Amygdala (tissue), 56 donors: ENCODE results near the gene FRMPD3.
"Not testable (repeated sequence)": the region's sequence is repeated elsewhere in the genome, so short reads cannot be mapped to it uniquely, and the experiment has no call there.

ENCODE experiments used
- DNase-seq, 56 donors: peaks; one replicate each; lab custom pipeline; 2025; lab: John Stamatoyannopoulos, UW

Gene FRMPD3

DNA sequence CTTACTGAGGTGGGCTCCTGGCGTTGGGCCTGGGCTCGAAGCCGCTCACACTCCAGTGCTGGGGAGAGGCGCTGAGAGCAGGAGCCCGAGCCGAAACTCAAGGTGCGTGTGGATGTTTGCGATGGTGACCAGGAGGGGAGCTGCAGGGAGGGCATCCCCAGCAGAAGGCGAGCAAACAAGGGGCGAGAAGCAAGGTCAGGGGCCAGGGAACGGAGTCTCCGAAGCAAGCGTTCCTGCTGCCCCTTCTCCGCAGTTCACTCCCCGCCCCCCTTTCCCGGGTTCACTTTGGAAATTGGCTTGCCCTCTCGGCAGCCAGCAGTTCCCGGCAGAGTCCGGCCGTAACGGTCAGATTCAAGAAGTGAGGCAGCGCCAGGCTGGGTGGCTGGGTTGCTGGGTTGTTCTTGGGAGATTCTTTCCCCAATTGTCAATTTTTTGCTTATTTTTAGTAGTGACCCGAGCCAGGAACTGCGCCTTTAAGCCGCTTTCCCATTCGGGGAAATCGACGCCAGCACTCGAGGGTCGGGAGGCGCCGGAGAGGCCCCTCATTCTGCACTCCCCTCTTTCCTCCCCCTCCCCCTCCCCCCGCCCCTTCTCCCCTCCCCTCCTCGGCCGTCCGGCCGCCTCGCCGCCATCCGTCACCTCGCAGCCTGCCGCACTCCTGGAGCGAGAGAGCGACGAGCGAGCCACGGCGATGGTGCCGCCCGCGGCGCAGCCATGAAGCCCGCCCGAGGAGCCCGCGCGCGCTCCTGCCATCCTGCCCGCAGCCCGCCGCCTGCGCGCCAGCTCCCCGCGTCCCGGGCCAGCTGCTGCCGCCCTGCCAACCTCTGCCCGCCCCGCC lies at the start of gene FRMPD3:
TSS of gene FRMPD3 (plus strand) at position 655 of the 838 bp plus-strand sequence. CDS start 76,937 bp downstream, outside the sequence.
- DNase-seq = peak in 5 of 56 donors; percentile 1 to 15 (median 5)

DNA sequence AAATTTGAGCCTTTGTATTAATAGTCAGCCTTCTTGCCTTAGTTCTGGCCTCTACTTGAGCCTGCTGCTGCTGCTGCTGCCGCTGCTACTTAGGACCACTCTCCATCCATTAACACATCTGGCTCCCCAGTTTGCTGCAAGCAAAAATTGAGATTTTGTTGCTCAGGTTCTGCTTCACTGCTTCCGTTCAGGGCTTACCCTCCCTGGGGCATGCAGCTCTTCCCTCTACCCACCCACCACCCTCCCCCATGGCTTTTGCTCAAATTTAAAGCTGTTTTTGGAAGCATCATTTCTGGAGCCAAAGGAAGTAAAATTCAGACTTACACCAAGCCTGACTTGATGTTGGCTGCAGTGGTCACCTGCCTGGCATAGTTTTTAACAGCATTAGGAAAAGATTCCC lies 28.9 kb upstream of the FRMPD3 start:
- DNase-seq = no peak

DNA sequence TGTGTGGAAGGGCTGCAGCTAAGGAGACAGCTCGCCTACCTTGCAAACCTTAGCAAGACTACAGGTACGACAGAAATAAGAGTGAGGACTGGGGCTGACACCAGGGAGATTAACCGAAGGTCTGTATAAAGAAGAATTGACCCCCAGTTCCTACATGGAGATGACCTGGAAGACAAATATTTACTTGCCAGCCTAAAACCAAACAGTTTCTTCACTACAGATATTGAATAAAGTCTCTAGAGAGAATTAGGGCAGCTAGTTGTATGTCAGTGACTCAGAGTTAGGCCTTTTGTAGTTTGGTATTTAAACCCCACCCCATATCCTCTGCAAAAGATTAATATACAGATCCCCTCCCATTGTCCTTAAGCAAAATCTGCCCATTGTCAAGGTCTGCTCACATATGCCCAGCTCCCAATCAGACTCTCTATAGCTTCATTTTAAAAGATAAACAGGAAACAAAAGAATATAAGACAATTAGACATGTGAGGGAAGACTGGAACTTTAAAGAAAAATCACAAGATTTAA lies 28.1 kb upstream of the FRMPD3 start:
- DNase-seq = no peak

DNA sequence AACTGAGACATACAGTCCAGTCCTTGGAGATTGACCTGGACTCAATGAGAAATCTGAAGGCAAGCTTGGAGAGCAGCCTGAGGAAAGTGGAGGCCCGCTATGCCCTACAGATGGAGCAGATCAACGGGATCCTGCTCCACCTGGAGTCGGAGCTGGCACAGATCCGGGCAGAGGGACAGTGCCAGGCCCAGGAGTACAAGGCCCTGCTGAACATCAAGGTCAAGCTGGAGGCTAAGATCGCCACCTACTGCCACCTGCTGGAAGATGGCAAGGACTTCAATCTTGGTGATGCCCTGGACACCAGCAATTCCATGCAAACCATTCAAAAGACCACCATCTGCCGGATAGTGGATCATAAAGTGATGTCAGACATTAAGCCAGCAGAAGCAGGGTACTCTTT lies 20.4 kb upstream of the FRMPD3 start:
- peak in 1 of 56 donors; percentile 2 for DNase-seq

DNA sequence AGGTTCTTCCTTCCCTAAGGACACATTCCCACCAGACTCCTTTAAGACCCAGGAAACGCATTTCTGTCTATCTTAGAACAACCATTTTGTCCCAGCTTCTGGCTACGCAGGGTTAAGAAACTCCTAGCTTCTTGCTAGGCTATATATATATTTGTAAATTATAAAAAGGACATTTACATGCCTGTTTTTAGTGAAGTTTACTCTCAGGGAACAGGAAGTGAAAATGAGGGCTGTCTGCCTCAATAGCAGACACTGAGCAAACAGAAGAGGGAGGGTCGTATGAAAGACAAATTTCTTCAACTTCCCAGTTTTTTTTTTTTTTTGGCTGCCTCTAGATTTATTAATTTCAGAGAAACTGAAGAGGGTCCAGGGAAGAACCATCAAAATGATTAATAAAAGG lies 9.3 kb upstream of the FRMPD3 start:
- DNase-seq = no peak

DNA sequence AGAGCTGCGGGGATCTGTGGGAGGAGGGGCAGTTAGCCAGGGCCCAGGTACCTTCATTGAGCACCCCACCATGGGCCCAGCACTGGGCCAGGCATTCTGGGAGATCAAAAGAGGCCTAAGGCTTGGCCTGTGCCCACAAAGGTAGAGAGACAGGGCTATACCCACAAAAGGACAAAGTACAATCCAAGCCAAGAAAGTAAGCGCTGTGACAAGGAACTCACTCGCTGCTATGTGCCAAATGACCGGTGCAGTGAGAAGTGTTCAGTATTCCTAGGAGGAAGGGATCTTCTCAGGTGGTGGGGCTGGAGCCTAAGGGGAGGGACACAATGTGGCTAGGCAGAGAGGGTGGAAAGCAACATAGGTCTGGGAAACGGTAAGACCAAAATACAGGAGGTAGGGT lies 8.8 kb upstream of the FRMPD3 start:
- no peak for DNase-seq

DNA sequence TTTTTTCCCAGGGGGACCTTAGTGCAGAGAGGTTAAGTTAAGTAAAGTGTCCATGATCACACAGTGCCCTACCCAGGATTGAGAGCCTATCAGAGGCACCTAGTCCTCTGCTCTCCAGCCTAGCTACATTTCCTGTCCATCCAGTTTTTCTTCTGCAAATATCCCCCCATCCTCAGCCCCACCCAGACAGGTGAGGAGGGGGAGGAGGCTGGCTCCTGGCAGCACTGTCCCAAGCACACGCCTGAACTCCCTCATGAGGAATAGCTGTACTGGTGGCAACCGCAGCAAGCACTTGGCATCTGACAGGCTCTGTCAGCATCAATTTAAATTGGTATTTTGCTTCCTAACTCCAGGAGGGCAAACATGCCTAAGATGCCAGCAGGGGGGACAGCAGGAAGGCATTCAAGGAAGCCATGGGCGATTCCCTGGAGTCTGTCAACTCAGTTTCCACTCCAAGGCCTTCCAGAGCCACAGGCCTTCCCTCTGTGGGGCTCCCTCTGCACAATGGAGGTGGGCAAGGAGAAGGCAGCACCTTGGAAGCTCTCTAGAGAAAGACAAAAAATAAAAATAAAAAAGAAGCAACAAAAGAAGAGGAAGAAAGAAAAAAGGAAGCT lies 6.4 kb upstream of the FRMPD3 start:
- no peak for DNase-seq

DNA sequence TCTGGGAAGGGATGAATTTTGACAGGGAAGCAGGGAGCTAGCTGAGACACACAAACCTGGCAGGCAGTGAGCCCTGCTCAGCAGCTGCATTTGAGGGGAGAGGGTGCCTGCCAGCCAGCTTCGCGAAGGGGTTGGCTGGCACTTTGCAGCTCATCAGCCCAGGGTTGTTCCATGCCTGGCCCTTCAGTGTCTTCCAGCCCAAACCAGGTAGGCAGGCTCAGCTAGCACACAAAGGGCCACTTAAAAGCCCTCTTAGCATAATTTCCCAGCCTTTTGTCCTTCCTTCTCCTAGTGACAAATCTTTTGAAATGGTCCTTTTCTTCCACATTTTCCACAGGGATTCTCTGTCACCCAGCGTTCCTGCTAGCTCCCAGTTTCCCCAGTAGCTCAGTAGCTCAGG lies 4.3 kb upstream of the FRMPD3 start:
- DNase-seq = no peak

DNA sequence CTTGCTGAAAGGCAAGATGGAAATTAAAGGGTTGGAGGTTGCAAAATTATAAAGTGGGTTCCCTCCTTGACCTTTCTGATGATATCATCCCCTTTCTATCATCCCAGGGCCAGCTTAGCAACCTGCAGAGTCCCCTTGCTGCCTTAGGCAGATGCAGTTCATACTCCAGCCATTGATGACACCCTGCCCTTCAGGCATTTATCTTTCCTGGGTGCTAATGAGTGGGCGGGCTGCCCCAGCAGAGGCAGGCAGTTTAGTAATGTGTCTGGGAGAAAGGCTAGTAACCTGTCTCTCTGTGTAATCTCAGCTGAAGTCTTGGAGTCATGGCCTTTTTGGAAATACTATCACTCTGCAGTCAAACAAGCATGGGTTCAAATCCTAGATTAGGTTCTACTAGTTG lies 3.8 kb upstream of the FRMPD3 start:
- DNase-seq = no peak

DNA sequence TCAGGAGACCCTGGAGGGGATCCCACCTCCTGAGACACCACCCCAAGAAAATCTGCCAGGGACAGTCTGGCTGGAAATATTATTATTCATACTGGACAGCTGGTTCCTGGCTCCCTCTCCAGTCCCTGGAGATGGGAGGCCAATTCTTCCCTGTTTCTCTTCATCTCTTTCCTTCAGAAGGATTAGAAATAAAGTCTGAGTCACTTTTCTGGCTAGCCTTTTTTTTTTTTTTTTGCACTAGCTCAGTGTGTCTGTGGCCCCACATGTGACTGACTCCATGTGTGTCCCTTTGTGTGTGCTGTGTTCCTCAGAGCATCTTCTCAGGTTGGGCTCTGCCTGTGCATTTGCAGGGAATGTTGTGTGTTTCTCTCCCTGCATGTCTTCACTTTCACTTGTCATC lies 1.8 kb upstream of the FRMPD3 start:
- no peak for DNase-seq

DNA sequence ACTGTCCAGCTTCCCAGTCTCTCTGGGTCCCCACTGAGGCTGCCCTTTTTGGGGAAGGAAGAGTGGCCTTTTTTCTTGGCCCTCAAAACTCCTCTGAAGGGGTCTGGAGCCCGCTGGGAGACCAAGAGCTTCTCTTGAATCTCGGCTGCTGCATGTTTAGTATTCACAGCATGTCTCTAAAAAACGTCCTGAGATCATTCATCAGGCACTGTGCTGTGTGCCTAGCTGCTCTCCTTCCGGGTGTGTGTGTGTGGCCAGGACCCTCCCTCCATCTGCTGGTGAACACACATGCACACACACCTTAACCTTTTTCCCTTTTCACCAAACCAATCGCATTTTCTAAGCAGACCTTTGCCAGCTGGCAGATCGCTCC lies 841 bp upstream of the FRMPD3 start:
- DNase-seq = peak in 1 of 56 donors; percentile 33

DNA sequence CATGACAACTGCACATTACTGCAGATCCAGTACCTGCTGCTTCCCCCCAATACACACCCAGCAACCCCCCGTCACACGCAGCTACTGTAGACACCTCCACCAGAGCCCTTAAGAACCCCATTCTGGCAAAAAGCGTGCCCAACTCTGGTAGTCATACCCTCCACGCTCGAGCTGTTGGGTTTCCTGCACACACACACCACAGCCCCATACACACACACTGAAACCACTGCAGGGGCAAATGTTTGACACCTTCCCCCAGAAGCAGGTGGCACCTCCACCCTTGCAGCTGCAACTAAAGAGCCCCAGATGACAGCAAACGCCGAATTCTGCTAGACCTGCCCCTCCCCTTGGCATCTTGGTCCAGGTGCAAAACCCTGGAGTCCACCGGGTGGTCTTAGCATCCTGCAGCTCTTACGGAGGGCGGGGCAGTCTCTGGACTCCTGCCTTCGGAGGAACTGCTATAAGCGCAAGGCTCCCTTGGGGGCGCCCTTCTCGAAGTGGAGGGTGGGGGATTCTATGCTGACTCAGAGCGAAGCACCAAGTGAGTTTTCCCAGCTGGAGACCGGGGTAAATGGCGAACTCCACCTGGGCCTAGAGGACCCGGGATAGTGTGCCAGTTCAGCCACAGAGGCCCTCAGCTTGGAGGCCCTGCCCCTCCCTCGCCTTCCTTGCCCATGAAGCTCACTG lies 1.5 kb downstream of the FRMPD3 start:
- DNase-seq = peak in 12 of 56 donors; percentile 0 to 20 (median 3)

DNA sequence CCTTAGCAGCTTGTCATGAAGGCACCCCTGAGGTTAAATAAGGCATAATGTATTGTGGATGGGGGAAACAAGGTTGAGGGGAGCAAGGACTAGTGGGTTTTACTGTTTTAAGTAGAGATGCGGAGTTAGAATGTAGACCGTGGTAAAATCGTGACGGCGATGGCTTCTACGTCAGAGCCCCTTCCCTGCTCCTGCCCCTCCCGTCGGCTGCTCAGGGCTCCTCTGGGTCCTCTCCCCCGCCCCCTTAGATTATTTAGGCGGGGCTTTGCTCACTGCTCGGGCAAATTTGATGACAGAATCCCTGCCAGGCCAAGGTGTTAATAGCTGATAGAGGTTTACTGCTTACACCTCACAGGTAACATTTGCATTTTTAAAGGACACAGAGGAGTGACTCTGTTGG lies 2.3 kb downstream of the FRMPD3 start:
- peak in 1 of 56 donors; percentile 1 for DNase-seq

DNA sequence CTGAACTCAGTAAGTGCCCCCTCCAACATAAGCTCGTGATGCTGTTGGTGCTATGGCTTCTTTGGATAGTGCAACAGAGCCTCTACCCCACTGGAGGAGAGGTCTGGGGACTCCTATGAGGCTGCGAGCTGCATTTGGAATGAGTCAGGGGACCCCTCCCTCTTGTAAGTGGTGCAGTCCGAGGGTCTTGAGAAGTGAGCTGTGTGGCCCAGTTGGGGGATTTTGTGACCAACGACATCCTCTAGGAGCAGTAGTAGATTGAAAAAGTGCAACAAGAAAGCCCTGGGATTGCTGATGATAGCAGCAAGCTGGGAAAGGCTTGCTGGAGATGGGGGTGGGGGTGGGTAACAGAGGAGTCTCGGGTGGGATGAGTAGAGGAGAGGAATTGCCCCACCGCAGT lies 3.1 kb downstream of the FRMPD3 start:
- no peak for DNase-seq

DNA sequence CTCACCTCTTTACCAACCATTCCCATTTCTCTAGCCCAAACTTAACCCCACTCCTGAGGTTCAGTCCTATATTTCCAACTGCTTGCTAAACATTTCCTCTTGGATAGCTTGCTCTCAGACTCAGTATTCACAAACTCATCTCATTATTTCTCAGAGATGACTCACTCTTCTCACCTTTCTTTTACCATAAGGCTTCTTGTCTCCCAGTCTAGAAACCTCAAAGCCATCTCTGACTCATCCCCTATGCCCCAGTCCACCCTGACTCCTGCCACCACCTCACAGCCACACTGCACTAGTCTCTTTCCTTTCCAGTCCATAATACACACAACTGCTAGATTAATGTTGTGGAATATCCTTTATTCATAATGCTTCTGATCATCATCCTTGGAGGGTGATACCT lies 4.8 kb downstream of the FRMPD3 start:
- no peak for DNase-seq

DNA sequence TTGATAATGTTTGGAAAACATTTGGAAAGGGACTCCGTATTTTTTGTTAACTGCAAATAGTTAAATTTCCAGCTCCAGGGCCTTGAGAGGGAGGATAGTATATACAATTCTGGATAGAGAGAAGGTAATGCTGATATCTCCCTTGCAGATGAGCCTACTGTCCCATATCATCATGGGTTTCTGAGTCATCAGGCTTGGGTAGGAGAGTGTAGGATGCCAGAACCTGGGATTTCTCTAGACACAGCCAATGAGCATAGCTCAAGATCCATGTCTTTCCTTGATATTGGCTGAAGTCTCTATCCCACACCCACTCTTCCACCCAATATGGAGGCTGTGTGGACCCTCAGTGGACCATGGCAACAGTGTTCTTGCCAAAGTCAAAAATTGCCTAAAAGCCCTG lies 7.8 kb downstream of the FRMPD3 start:
- DNase-seq = no peak

DNA sequence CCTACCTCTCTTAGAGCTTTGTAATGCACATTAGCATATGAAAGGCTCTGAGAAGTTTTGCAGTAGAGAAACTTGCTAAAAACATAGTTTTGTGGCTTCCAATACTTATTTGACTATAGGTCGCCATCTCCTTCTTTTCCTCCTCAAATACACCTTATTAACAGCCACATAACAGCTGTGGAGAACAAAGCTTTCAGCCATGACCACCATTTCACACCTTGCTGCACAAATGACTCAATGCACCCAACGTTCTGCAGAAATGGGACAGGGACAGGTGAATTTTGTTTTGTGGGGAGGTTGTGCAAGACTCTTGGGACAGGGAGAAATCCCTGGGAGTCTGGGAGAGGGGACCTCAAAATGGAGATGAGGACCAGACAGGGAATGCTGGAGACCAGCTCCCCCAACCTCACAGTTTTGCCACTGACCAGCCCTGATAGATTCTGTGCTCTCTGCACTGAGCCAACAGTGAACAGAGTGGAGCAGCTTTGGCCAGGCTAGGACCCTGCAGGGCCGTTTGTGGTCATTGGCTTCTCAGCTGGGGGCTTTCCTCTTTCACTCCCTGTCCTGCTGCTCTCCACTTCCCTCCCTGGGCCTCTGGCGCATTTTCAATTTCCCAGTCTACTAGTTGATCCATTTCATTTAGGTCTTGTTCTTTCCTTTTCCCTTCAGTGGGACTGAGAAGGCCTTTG lies 16.6 kb downstream of the FRMPD3 start:
- no peak for DNase-seq

DNA sequence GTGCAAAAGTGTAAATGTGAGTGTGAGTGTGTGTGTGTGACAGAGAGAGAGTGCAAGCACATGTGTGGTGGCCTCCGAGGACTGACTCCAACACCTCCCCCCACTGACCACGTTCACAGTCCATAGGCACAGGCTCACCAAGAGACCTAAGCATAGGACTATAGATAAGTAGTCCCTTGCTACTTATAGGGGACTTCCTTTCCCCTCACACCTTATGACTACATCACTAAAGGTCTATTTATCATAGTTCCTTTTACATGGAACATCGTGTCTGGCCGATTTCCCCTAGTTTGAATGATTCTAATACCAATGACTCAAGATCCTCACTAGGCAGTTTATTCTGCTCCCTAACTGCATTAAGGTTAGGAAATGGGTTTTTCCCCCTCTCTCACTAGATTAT lies 17.8 kb downstream of the FRMPD3 start:
- DNase-seq = no peak

DNA sequence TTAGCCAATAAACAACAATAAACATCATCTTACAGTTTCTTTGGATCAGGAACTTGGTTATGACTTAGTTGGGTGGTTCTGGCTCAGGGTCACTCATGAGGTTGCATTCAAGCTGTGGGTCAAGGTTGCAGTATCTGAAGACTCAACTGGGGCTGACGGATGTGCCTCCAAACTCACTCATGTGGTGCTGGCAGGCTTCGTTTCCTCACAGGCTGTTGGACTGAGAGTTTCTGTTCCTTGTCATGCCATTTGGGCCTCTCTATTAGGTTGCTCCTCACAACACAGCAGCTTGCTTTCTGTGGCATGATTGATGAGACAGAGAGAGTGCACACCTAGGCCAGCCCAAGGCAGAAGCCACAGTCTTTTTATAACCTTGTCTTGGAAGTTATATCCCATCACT lies 20.7 kb downstream of the FRMPD3 start:
- no peak for DNase-seq

DNA sequence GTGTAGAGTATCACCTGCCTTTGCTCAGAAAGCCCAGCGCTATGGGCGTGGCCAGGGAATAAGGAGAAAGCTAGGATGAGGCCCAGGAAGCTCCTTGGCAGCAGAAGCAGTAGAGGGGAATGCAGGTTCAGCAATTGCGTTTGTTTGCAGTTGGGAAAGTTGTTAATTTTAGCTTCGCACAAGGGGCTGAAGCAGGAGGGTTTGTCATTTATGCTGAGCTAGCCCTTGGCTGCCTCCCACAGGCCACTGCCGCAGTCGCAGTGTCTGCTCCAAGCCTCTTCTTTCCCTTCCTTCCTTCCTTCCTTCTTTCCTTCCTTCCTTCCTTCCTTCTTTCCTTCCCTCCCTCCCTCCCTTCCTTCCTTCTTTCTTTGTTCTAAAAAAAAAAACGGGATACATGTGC lies 21.5 kb downstream of the FRMPD3 start:
- no peak for DNase-seq

DNA sequence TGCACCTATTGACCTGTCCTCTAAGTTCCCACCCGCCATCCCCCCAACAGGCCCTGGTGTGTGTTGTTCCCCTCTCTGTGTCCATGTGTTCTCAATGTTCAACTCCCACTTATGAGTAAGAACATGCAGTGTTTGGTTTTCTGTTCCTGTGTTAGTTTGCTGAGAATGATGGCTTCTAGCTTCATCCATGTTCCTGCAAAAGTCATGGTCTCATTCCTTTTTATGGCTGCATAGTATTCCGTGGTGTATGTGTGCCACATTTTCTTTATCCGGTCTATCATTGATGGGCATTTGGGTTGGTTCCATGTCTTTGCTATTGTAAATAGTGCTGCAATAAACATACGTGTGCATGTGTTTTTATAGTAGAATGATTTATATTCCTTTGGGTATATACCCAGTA lies 22.0 kb downstream of the FRMPD3 start:
- DNase-seq = not testable (repeated sequence)
